ENCODE measurements around the gene BMPER. TPM values are rescaled to one million over a fixed set of nuclear protein-coding genes. Genes with fewer than 3 reads are reported as not detected.
A peak's percentile ranks its signal among the peaks of the same experiment; 100 is the strongest.

BMPER gene
- total RNA-seq, 2 experiments from 2014 or later: not detected

- Mint-ChIP-seq H3K4me3 (peak overlapping the region; percentile 67), H3K9me3 (no peaks in the 10 kb centered on the region), H3K4me1 (no peaks in the 10 kb centered on the region), H3K27ac (no peak overlapping the region), H3K36me3 (no peaks in the 10 kb centered on the region), H3K27me3 (peaks cover 75% of the 10 kb centered on the region)
- peak; percentile 36 for DNase-seq
Observed at GRCh38 chr7:33904681-33905388, 504 bp upstream of the BMPER start.

DNA sequence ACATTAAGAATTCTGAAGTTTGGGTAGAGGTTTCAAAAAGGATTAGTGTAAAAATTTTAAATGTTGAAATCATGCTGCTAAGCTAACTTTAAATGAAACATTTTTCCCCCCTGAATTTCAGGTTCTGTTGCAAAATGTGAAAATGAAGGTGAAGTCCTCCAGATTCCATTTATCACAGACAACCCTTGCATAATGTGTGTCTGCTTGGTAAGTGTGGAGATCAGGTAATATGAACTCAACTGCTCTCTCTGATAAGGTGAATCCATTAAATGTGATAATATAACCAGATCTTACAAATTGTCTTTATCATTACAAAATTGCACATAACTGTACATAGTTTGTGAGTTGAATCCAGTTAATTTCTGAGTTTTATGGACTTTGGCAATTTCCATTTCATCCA, 1.4 kb downstream of the BMPER start:
- no peak overlapping the region for H3K4me3 Mint-ChIP-seq
- peaks cover 67% of the 10 kb centered on the region for H3K27me3 Mint-ChIP-seq
- H3K4me1 Mint-ChIP-seq: no peaks in the 10 kb centered on the region
- H3K27ac Mint-ChIP-seq: no peak overlapping the region
- DNase-seq: no peak
- H3K36me3 Mint-ChIP-seq: no peaks in the 10 kb centered on the region
- no peaks in the 10 kb centered on the region for H3K9me3 Mint-ChIP-seq

GRCh38 chr7:33907625-33908024, 2.3 kb downstream of the BMPER start:
- Mint-ChIP-seq H3K9me3 (no peaks in the 10 kb centered on the region), H3K4me1 (no peaks in the 10 kb centered on the region), H3K4me3 (no peak overlapping the region), H3K36me3 (no peaks in the 10 kb centered on the region), H3K27ac (no peak overlapping the region), H3K27me3 (peaks cover 64% of the 10 kb centered on the region)
- DNase-seq: no peak

DNA sequence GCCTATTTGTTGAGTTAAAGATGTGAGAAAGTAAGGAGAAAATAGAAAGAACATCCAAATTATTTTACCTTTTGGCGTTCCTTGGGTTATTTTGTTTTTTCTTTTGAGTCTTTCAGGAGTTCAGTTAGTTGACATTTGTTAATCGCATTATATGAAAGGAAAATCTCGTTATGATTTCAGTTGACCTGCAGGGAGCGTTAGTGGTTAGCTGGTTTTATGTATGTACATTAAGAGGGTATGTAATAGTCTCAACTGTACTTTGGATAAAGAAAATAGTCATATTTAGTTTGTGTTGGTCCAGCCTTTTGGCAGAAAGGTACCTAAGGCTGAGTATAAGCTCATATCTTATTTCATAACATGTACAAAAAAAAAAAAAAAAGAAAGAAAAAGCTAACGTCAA, 4.0 kb downstream of the BMPER start:
- Mint-ChIP-seq H3K9me3 (no peaks in the 10 kb centered on the region), H3K4me3 (no peak overlapping the region), H3K36me3 (no peaks in the 10 kb centered on the region), H3K27me3 (peaks cover 54% of the 10 kb centered on the region), H3K4me1 (no peaks in the 10 kb centered on the region), H3K27ac (no peak overlapping the region)
- DNase-seq: no peak

GRCh38 chr7:33909755-33910154, 4.4 kb downstream of the BMPER start:
- Mint-ChIP-seq H3K27ac (no peak overlapping the region), H3K4me1 (no peaks in the 10 kb centered on the region), H3K4me3 (no peak overlapping the region), H3K9me3 (no peaks in the 10 kb centered on the region), H3K27me3 (peaks cover 52% of the 10 kb centered on the region), H3K36me3 (no peaks in the 10 kb centered on the region)
- DNase-seq: no peak

DNA sequence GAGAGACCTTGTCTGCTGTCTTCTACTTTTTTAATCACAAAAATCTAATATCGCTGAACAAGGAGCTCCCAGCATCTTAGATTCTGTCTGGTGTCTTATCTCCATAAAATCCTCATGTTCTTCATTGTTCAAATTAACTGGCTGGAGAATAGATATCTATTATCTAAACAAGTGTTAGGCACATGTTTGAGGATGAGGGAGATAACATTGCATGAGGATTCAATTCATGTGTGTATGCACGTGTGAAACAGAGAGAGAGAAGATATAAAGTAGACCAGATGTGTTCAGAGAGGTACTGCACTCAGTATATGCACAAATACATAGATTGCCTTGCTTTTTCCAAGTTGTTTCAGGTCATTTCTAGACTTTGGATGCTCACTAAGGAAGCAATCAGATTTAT, 5.4 kb downstream of the BMPER start:
- no peak overlapping the region for H3K4me3 Mint-ChIP-seq

GRCh38 chr7:33916357-33917081, 11.2 kb downstream of the BMPER start:
- Mint-ChIP-seq H3K27me3 (peaks cover 20% of the 10 kb centered on the region), H3K27ac (no peak overlapping the region), H3K9me3 (no peaks in the 10 kb centered on the region), H3K4me1 (no peaks in the 10 kb centered on the region), H3K4me3 (no peak overlapping the region), H3K36me3 (no peaks in the 10 kb centered on the region)
- DNase-seq: no peak

More for the DNA sequence above, 5.4 kb downstream of the BMPER start:
- H3K4me1 Mint-ChIP-seq: no peaks in the 10 kb centered on the region
- H3K9me3 Mint-ChIP-seq: no peaks in the 10 kb centered on the region
- H3K27ac Mint-ChIP-seq: no peak overlapping the region
- no peak for DNase-seq
- peaks cover 48% of the 10 kb centered on the region for H3K27me3 Mint-ChIP-seq
- H3K36me3 Mint-ChIP-seq: no peaks in the 10 kb centered on the region

DNA sequence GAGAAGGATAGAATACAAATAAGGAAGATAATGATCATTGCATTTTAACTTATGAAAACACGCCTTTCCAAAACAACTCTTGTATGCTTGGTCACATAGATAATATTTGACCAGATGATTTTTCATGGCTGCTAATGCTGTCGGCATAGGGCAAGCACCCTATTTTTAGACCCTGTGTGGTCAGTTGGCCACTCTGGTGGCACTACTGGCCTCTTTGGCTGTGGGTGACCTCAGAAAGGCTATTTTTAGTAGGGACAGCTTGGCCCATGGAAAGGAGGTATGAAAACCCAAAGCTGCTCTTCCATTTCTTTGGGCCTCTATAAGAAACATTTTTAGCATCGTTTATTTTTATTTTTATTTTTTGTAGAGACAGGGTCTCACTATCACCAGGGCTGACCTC, 12.3 kb downstream of the BMPER start:
- no peaks in the 10 kb centered on the region for H3K4me1 Mint-ChIP-seq
- H3K27ac Mint-ChIP-seq: no peak overlapping the region
- DNase-seq: no peak
- H3K27me3 Mint-ChIP-seq: peaks cover 19% of the 10 kb centered on the region
- no peaks in the 10 kb centered on the region for H3K36me3 Mint-ChIP-seq
- no peak overlapping the region for H3K4me3 Mint-ChIP-seq
- no peaks in the 10 kb centered on the region for H3K9me3 Mint-ChIP-seq

DNA sequence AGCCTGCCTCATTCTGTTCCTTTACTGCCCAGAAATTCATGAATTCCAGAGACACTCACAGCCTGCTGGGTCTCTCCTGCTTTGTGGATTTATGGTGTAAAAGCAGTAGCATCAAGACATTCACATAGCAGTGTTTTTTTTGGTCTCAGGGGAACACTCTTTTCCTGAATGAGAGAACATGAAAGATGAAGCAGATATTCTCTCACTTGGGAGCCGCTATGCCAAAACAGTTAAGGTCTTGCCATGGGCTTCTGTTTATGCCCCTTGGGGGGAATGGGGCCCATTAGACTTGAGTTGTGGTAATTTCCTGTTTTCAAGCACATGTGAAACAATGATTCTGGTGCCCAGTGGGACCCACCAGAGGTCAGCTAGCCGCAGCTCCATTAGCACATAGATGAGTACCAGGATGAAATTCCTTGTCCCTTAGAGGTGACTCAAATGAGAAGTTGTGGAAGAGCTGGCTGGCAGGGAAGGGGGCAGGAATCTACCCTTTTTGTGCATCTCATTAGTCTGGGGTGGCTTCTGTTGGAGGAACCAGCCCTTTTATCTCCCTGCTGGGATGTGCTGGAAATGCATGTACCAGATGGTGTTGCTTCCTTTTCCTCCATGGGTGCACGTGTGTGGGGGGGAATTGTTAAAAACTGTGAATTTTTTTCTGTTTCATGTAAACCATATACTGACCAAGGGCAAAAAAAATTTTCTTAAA, 13.3 kb downstream of the BMPER start:
- Mint-ChIP-seq H3K9me3 (no peaks in the 10 kb centered on the region), H3K4me1 (no peaks in the 10 kb centered on the region), H3K36me3 (no peaks in the 10 kb centered on the region), H3K27me3 (peaks cover 13% of the 10 kb centered on the region), H3K27ac (no peak overlapping the region), H3K4me3 (no peak overlapping the region)
- no peak for DNase-seq

- Mint-ChIP-seq H3K36me3 (no peaks in the 10 kb centered on the region), H3K27ac (no peak overlapping the region), H3K4me1 (no peaks in the 10 kb centered on the region), H3K4me3 (no peak overlapping the region), H3K27me3 (peaks cover 16% of the 10 kb centered on the region), H3K9me3 (no peaks in the 10 kb centered on the region)
- no peak for DNase-seq
Observed at GRCh38 chr7:33919449-33919848, 14.1 kb downstream of the BMPER start.

- H3K4me3 Mint-ChIP-seq: no peak overlapping the region
- H3K27me3 Mint-ChIP-seq: peaks cover 16% of the 10 kb centered on the region
- no peaks in the 10 kb centered on the region for H3K36me3 Mint-ChIP-seq
- no peaks in the 10 kb centered on the region for H3K4me1 Mint-ChIP-seq
- no peaks in the 10 kb centered on the region for H3K9me3 Mint-ChIP-seq
- no peak for DNase-seq
- H3K27ac Mint-ChIP-seq: no peak overlapping the region
Observed at GRCh38 chr7:33921216-33921938, 16.0 kb downstream of the BMPER start.

DNA sequence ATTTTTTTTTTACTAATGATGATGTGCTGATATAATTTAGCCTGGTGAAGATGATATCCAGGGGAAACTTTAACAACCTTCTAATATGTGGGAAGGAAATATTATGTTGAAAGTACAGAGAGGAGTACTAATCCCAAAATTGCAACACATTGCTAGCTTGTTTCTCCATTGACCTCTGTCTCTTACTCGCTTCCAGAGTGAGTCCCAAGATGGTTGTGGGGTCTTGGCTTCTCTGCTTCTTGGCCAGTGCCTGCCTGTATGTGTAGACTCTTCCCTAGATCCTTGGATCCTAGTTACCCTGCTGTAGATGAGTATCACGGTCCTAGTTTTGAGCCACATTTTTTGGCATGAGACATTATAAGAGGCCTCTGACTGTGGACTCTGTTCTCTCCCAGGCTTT, 17.5 kb downstream of the BMPER start:
- Mint-ChIP-seq H3K36me3 (no peaks in the 10 kb centered on the region), H3K4me3 (no peak overlapping the region), H3K4me1 (no peaks in the 10 kb centered on the region), H3K27ac (no peak overlapping the region), H3K9me3 (no peaks in the 10 kb centered on the region), H3K27me3 (peaks cover 11% of the 10 kb centered on the region)
- DNase-seq: no peak

DNA sequence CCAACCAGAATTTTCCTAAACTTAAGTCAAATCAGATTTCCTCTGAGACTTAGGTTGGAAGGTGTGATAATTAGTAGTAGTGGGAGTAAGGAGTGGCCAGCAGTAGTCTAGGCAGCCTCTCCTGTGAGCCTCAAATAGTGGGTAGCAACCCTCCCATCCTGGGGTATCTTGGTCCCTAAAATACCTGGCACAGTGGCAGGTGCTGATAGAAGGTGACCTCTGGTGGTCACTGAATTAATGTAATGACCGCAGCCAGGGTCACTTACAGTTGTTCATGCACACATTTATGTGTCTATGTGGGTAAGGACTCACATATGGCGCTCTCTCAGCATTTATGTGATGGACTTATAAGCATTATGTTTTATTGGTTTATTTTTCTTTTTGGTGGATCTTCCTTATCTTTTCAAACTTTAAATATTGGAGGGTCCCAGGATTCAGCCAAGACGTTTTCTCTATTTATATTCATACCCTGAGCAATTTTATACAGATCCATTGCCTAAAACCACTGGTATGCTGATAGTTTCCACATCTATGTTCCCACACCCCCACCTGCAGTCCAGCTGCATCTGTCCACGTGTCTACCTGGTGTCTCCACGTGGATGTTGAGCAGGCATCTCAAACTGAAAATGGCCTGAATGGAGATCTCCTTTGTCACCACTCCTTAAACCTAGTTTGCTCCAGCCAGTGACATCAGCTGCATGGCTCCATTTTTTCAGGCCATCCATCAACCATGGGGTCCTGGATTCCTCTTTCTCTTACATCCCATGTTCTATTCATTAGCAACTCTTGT, 18.3 kb downstream of the BMPER start:
- Mint-ChIP-seq H3K9me3 (no peaks in the 10 kb centered on the region), H3K4me1 (no peaks in the 10 kb centered on the region), H3K4me3 (no peak overlapping the region), H3K27me3 (peaks cover 11% of the 10 kb centered on the region), H3K36me3 (no peaks in the 10 kb centered on the region), H3K27ac (no peak overlapping the region)
- DNase-seq: no peak

GRCh38 chr7:33926535-33926934, 21.2 kb downstream of the BMPER start:
- Mint-ChIP-seq H3K27me3 (peaks cover 11% of the 10 kb centered on the region), H3K27ac (no peak overlapping the region), H3K4me3 (no peak overlapping the region), H3K36me3 (no peaks in the 10 kb centered on the region), H3K4me1 (no peaks in the 10 kb centered on the region), H3K9me3 (no peaks in the 10 kb centered on the region)
- no peak for DNase-seq

Data from activated naive CD8-positive, alpha-beta T cell treated with anti-CD3 and anti-CD28 coated beads for 36 hours (primary cell).